Measurements from ENCODE around the gene DGKQ.
"Not testable (repeated sequence)": the region's sequence is repeated elsewhere in the genome, so short reads cannot be mapped to it uniquely, and the experiment has no call there.

DNA sequence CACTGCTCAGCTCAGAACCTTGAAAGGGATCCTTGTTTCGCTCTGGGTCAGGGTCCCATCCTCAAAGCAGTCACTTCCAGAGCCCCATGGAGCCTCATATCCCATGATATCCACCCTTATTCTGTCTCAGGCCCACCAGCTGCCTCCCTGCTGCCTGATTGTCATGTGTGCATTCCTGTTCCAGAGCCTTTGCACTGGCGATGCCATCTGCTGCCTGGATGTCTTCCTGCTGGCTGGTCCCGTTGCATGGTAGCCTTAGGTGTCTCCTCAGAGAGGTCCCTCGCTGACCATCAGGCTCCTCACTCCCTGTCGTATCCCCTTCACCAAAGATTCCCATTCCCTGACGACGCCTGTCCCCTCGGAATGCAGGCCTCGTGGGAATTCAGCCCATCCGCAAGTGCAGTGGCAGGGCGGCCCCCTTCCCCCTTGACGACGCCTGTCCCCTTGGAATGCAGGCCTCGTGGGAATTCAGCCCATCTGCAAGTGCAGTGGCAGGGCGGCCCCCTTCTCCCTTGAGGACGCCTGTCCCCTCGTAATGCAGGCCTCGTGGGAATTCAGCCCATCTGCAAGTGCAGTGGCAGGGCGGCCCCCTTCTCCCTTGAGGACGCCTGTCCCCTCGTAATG, 26.0 kb upstream of the DGKQ start:
- not testable (repeated sequence) for TF ChIP-seq GABPA (IDR thresholded peaks at IDR 0.05; ENCODE audit: low read depth, low read length); GABPA (CRISPR knock-in tag; IDR thresholded peaks at IDR 0.05; ENCODE audit: low read depth); ZBTB1 (CRISPR knock-in tag; IDR thresholded peaks at IDR 0.05; ENCODE audit: borderline replicate concordance); TAF1 (CRISPR knock-in tag; IDR thresholded peaks at IDR 0.05); NR2F1 (CRISPR knock-in tag; IDR thresholded peaks at IDR 0.05); ZNF24 (IDR thresholded peaks at IDR 0.05); POLR2AphosphoS5 (IDR thresholded peaks at IDR 0.05; ENCODE audit: low read depth, low read length); ZNF546 (CRISPR knock-in tag; conservative IDR thresholded peaks at IDR 0.05); CEBPZ (IDR thresholded peaks at IDR 0.05; ENCODE audit: low read length); ZSCAN29 (CRISPR knock-in tag; conservative IDR thresholded peaks at IDR 0.05); FOXM1 (CRISPR knock-in tag; IDR thresholded peaks at IDR 0.05); TARDBP (CRISPR knock-in tag; IDR thresholded peaks at IDR 0.05)
- TF ChIP-seq, protein P1, sequence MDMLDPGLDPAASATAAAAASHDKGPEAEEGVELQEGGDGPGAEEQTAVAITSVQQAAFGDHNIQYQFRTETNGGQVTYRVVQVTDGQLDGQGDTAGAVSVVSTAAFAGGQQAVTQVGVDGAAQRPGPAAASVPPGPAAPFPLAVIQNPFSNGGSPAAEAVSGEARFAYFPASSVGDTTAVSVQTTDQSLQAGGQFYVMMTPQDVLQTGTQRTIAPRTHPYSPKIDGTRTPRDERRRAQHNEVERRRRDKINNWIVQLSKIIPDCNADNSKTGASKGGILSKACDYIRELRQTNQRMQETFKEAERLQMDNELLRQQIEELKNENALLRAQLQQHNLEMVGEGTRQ (IDR thresholded peaks at IDR 0.05; ENCODE audit: low read depth, low read length): not testable (repeated sequence)
- TF ChIP-seq, protein P1 (CRISPR knock-in tag; IDR thresholded peaks at IDR 0.05; ENCODE audit: borderline replicate concordance): not testable (repeated sequence)
- TF ChIP-seq, protein P2, sequence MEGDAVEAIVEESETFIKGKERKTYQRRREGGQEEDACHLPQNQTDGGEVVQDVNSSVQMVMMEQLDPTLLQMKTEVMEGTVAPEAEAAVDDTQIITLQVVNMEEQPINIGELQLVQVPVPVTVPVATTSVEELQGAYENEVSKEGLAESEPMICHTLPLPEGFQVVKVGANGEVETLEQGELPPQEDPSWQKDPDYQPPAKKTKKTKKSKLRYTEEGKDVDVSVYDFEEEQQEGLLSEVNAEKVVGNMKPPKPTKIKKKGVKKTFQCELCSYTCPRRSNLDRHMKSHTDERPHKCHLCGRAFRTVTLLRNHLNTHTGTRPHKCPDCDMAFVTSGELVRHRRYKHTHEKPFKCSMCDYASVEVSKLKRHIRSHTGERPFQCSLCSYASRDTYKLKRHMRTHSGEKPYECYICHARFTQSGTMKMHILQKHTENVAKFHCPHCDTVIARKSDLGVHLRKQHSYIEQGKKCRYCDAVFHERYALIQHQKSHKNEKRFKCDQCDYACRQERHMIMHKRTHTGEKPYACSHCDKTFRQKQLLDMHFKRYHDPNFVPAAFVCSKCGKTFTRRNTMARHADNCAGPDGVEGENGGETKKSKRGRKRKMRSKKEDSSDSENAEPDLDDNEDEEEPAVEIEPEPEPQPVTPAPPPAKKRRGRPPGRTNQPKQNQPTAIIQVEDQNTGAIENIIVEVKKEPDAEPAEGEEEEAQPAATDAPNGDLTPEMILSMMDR (CRISPR knock-in tag; IDR thresholded peaks at IDR 0.05): not testable (repeated sequence)
